Ishikawa (cell line): ENCODE measurements around the gene BASP1.

Experiments
- CEBPB ChIP-seq: IDR thresholded peaks from 2 replicates; pipeline ENCODE4 v1.6.1; 2012
- CREB1 ChIP-seq: IDR thresholded peaks from 2 replicates; pipeline ENCODE4 v1.6.1; 2012; ENCODE audit warnings: low read depth
- EGR1 ChIP-seq: IDR thresholded peaks from 2 replicates; pipeline ENCODE4 v1.6.1; 2012
- EP300 ChIP-seq: IDR thresholded peaks from 2 replicates; pipeline ENCODE4 v1.6.1; 2012; ENCODE audit warnings: borderline replicate concordance
- FOXM1 ChIP-seq: IDR thresholded peaks from 2 replicates; pipeline ENCODE4 v1.6.1; 2012; ENCODE audit warnings: low read depth, borderline replicate concordance
- MAX ChIP-seq: IDR thresholded peaks from 2 replicates; pipeline ENCODE4 v1.6.1; 2012
- NFIC ChIP-seq: IDR thresholded peaks from 2 replicates; pipeline ENCODE4 v1.6.1; 2012
- RAD21 ChIP-seq: IDR thresholded peaks from 2 replicates; pipeline ENCODE4 v1.6.1; 2012; ENCODE audit warnings: low read depth
- REST ChIP-seq: IDR thresholded peaks from 2 replicates; pipeline ENCODE4 v1.6.1; 2012; ENCODE audit warnings: low read depth, mild to moderate bottlenecking
- TAF1 ChIP-seq: IDR thresholded peaks from 2 replicates; pipeline ENCODE4 v1.6.1; 2012; ENCODE audit warnings: low read depth, mild to moderate bottlenecking
- TCF12 ChIP-seq: IDR thresholded peaks from 2 replicates; pipeline ENCODE4 v1.6.1; 2012; ENCODE audit warnings: low read depth
- TEAD4 ChIP-seq: IDR thresholded peaks from 2 replicates; pipeline ENCODE4 v1.6.1; 2012
- USF1 ChIP-seq: IDR thresholded peaks from 2 replicates; pipeline ENCODE4 v1.6.1; 2012
- YY1 ChIP-seq: IDR thresholded peaks from 2 replicates; pipeline ENCODE4 v1.6.1; 2012; ENCODE audit warnings: low read depth
- ZBTB7A ChIP-seq: IDR thresholded peaks from 2 replicates; pipeline ENCODE4 v1.6.1; 2012; ENCODE audit warnings: low read depth

The BASP1 gene

GRCh38 chr5:17183831-17184230 lies 33.6 kb upstream of the BASP1 start:
- TF ChIP-seq NFIC (no peak), EP300 (no peak), CREB1 (no peak), TEAD4 (no peak), REST (no peak)

GRCh38 chr5:17184588-17184987 lies 32.8 kb upstream of the BASP1 start:
- TF ChIP-seq CREB1 (no peak), RAD21 (no peak), MAX (no peak), NFIC (no peak), EGR1 (no peak), TEAD4 (no peak), YY1 (no peak), FOXM1 (no peak), USF1 (no peak), CEBPB (no peak), TAF1 (no peak), ZBTB7A (no peak), TCF12 (no peak), REST (no peak), EP300 (no peak)

GRCh38 chr5:17185349-17185748 lies 32.1 kb upstream of the BASP1 start:
- TF ChIP-seq TEAD4 (no peak), CEBPB (no peak), ZBTB7A (no peak), MAX (no peak), CREB1 (no peak), FOXM1 (no peak), YY1 (no peak), RAD21 (no peak), REST (no peak), TAF1 (no peak), TCF12 (no peak), NFIC (no peak), EP300 (no peak), EGR1 (no peak), USF1 (no peak)

GRCh38 chr5:17185773-17186172 lies 31.7 kb upstream of the BASP1 start:
- TF ChIP-seq FOXM1 (no peak), MAX (no peak), CEBPB (no peak), RAD21 (no peak), REST (no peak), TEAD4 (no peak), CREB1 (no peak), EP300 (no peak), ZBTB7A (no peak), EGR1 (no peak), YY1 (no peak), USF1 (no peak)
